Endometrium (tissue), 2 donors: Measurements from ENCODE around the gene RUSC2.
"Not testable (repeated sequence)": the region's sequence is repeated elsewhere in the genome, so short reads cannot be mapped to it uniquely, and the experiment has no call there.

Experiments
- FAIRE-seq: peaks from 2 replicates; lab custom pipeline; 2012; peaks lifted over from hg19 to GRCh38; lab: Jason Lieb, UNC
- donor health status: control.
- donor health status: control.

Gene RUSC2

GRCh38 chr9:35522187-35522586 is 32.3 kb downstream of the RUSC2 start:
- FAIRE-seq: no peak

GRCh38 chr9:35522700-35523099 is 32.8 kb downstream of the RUSC2 start:
- no peak for FAIRE-seq

- not testable (repeated sequence) for FAIRE-seq
These were observed 33.6 kb downstream of the RUSC2 start for GRCh38 chr9:35523556-35523955.

GRCh38 chr9:35526087-35526801 is 36.3 kb downstream of the RUSC2 start:
- no peak for FAIRE-seq

GRCh38 chr9:35529161-35529823 is 39.4 kb downstream of the RUSC2 start:
- FAIRE-seq: no peak

- no peak for FAIRE-seq
These were observed 43.5 kb downstream of the RUSC2 start for GRCh38 chr9:35533398-35533797.

GRCh38 chr9:35534921-35535320 is 45.0 kb downstream of the RUSC2 start:
- not testable (repeated sequence) for FAIRE-seq

- FAIRE-seq: no peak
These were observed 48.0 kb downstream of the RUSC2 start for GRCh38 chr9:35537913-35538312.

GRCh38 chr9:35538361-35539234 is 48.7 kb downstream of the RUSC2 start:
- no peak for FAIRE-seq
